ENCODE data around the gene DNTT. TPM values are rescaled to one million over a fixed set of nuclear protein-coding genes. Genes with fewer than 3 reads are reported as not detected.

DNTT gene
- total and polyA plus RNA-seq, 9 of the 15 experiments (the other 6 are each of a cell fraction or from before 2014, with no cell fraction given) = not detected

GRCh38 chr10:96358851-96359540, 54.8 kb downstream of the DNTT start, which contains the start of gene OPALIN:
Gene OPALIN, minus strand, starts transcription at chr10:96359002. Its CDS starts 106 bp downstream, at chr10:96358896.
- Histone ChIP-seq H3K4me1 (replicated peaks in 1 of 2; ENCODE audit: control insufficient read depth in 2 of 2, insufficient read depth in 2 of 2, low read length in 2 of 2) (no peaks in the 10 kb centered on the region), H3K79me2 (ENCODE audit: control insufficient read depth, insufficient read depth, low read length) (no peaks in the 10 kb centered on the region), H3K4me2 (ENCODE audit: insufficient read depth, low read length) (no peak within 1 kb of the TSS), H3K27me3 (ENCODE audit: control insufficient read depth in 2 of 2, insufficient read depth in 2 of 2, low read length in 2 of 2) (peaks cover 0 to 25% of the 10 kb centered on the region in 2 experiments; a peak in 2 of 5 replicates), H4K20me1 (replicated peaks; ENCODE audit: control insufficient read depth, insufficient read depth, low read length) (no peaks in the 10 kb centered on the region), H3K9me3 (replicated peaks; ENCODE audit: control insufficient read depth, insufficient read depth, low read depth, low read length) (no peaks in the 10 kb centered on the region), H3K9me1 (ENCODE audit: control insufficient read depth, insufficient read depth, low read length) (no peaks in the 10 kb centered on the region), H3K36me3 (ENCODE audit: control insufficient read depth, insufficient read depth, low read length) (no peaks in the 10 kb centered on the region), H3K4me3 (no peak within 1 kb of the TSS), H2AFZ (ENCODE audit: low read depth, low read length) (no peak within 1 kb of the TSS), H3K27ac (ENCODE audit: extremely low read depth, low read depth, low read length) (no peak within 1 kb of the TSS), H3K9ac (ENCODE audit: insufficient read depth in 1 of 2, low read depth in 2 of 2, low read length in 2 of 2) (no peak within 1 kb of the TSS)
- no TSS peak for BruUV-seq (replicated peaks)
- CTCF ChIA-PET (ENCODE audit: low intra/inter-chr PET ratio) = no interaction called here
- POLR2A ChIA-PET = interaction anchor here (0.6 to 0.7 kb wide), 2 partner anchors 396 to 849 kb away, joined by 3 read pairs; no protein-coding TSS in a partner anchor
- TF ChIP-seq ZNF740 (CRISPR knock-in tag; IDR thresholded peaks at IDR 0.05) = no peak
- TF ChIP-seq ZNF740 (tag; IDR thresholded peaks at IDR 0.05) = no peak
- no peak for TF ChIP-seq SMARCC2 (IDR thresholded peaks at IDR 0.05; ENCODE audit: low read depth)
- 0% methylated on average over 6 of the region's 7 CpGs for WGBS (ENCODE audit: insufficient coverage, low coverage, missing lambda C conversion rate)
- intact Hi-C loops (cut with micrococcal nuclease) = no loop called here
- ATAC-seq (no peak), FAIRE-seq (no peak), DNase-seq (ENCODE audit: extremely low read depth in 1 of 4, low spot score in 3 of 4) (no peak)
- in situ Hi-C loops (cut with MboI) = no loop called here

GRCh38 chr10:96359616-96360015, 55.4 kb downstream of the DNTT start:
- in situ Hi-C loops (cut with MboI) = no loop called here
- Histone ChIP-seq H3K4me3 (no peak overlapping the region), H3K9ac (ENCODE audit: insufficient read depth in 1 of 2, low read depth in 2 of 2, low read length in 2 of 2) (no peak overlapping the region), H3K4me1 (replicated peaks in 1 of 2; ENCODE audit: control insufficient read depth in 2 of 2, insufficient read depth in 2 of 2, low read length in 2 of 2) (no peaks in the 10 kb centered on the region), H3K79me2 (ENCODE audit: control insufficient read depth, insufficient read depth, low read length) (no peaks in the 10 kb centered on the region), H3K4me2 (ENCODE audit: insufficient read depth, low read length) (no peak overlapping the region), H4K20me1 (replicated peaks; ENCODE audit: control insufficient read depth, insufficient read depth, low read length) (no peaks in the 10 kb centered on the region), H3K9me1 (ENCODE audit: control insufficient read depth, insufficient read depth, low read length) (no peaks in the 10 kb centered on the region), H3K9me3 (replicated peaks; ENCODE audit: control insufficient read depth, insufficient read depth, low read depth, low read length) (no peaks in the 10 kb centered on the region), H2AFZ (ENCODE audit: low read depth, low read length) (no peak overlapping the region), H3K27ac (ENCODE audit: extremely low read depth, low read depth, low read length) (no peak overlapping the region), H3K27me3 (ENCODE audit: control insufficient read depth in 2 of 2, insufficient read depth in 2 of 2, low read length in 2 of 2) (peaks cover 0 to 27% of the 10 kb centered on the region in 2 experiments; a peak in 2 of 5 replicates), H3K36me3 (ENCODE audit: control insufficient read depth, insufficient read depth, low read length) (no peaks in the 10 kb centered on the region)
- no TSS peak for BruUV-seq (replicated peaks)
- intact Hi-C loops (cut with micrococcal nuclease) = no loop called here
- ATAC-seq (no peak), FAIRE-seq (no peak), DNase-seq (ENCODE audit: extremely low read depth in 1 of 4, low spot score in 3 of 4) (no peak)
- ChIA-PET CTCF (ENCODE audit: low intra/inter-chr PET ratio) (no interaction called here), POLR2A (no interaction called here)
- WGBS (ENCODE audit: insufficient coverage, low coverage, missing lambda C conversion rate) = 0% methylated on average over 5 of the region's 6 CpGs
- TF ChIP-seq CBFB (CRISPR knock-in tag; IDR thresholded peaks at IDR 0.05) (no peak), CSDE1 (IDR thresholded peaks at IDR 0.05) (no peak), SIX5 (IDR thresholded peaks at IDR 0.05; ENCODE audit: borderline replicate concordance in 1 of 2, insufficient read depth in 1 of 2, low read depth in 1 of 2, low read length in 2 of 2) (no peak), PPARD (CRISPR knock-in tag; IDR thresholded peaks at IDR 0.05) (no peak), U2AF2 (optimal IDR thresholded peaks at IDR 0.05; ENCODE audit: low read depth, low read length) (no peak), STAT5A (IDR thresholded peaks at IDR 0.05; ENCODE audit: borderline replicate concordance, low read length) (no peak), PURB (CRISPR knock-in tag; IDR thresholded peaks at IDR 0.05; ENCODE audit: low read depth) (no peak), ATF2 (CRISPR knock-in tag; IDR thresholded peaks at IDR 0.05) (no peak), EP400 (IDR thresholded peaks at IDR 0.05) (no peak), TEAD4 (IDR thresholded peaks at IDR 0.05; ENCODE audit: low read length) (no peak), TEAD4 (CRISPR knock-in tag; IDR thresholded peaks at IDR 0.05; ENCODE audit: borderline replicate concordance) (no peak)

Data from K562 (cell line).